ENCODE results near the gene SLC25A34. TPM values are rescaled to one million over a fixed set of nuclear protein-coding genes. Genes with fewer than 3 reads are reported as not detected.

SLC25A34 gene
- total and polyA plus RNA-seq, 2 of the 13 experiments (the other 11 are each of a cell fraction or from before 2014, with no cell fraction given), result 0.13 to 0.18 TPM

- BruUV-seq (replicated peaks), result no TSS peak
- Histone ChIP-seq H3K79me2 (ENCODE audit: insufficient read depth, low read length) (no peaks in the 10 kb centered on the region), H3K4me1 (ENCODE audit: insufficient read depth, low read length) (peaks cover 14% of the 10 kb centered on the region; the same call in 1 of the 2 replicates), H3K27ac (ENCODE audit: extremely low read length, insufficient read depth, low read length) (no peak overlapping the region), H4K20me1 (ENCODE audit: insufficient read depth, low read length) (no peaks in the 10 kb centered on the region), H3K4me2 (ENCODE audit: low read depth, low read length) (no peak overlapping the region), H3K4me3 (replicated peaks in 1 of 3; ENCODE audit: insufficient read depth in 1 of 3, low read depth in 2 of 3, low read length in 3 of 3) (no peak overlapping the region), H3K9ac (ENCODE audit: insufficient read depth, low read depth, low read length) (no peak overlapping the region), H3K27me3 (ENCODE audit: control insufficient read depth in 1 of 2, insufficient read depth in 2 of 2, low read length in 2 of 2) (no peaks in the 10 kb centered on the region), H3K9me3 (ENCODE audit: low read length) (no peaks in the 10 kb centered on the region), H3K36me3 (replicated peaks in 1 of 2; ENCODE audit: control insufficient read depth in 1 of 2, insufficient read depth in 2 of 2, low read length in 2 of 2) (peaks cover 3 to 6% of the 10 kb centered on the region in 2 experiments; a peak in 3 of 5 replicates), H2AFZ (ENCODE audit: low read length) (no peak overlapping the region)
- WGBS (ENCODE audit: low lambda C conversion rate), result 83% methylated on average over 2 of the region's 5 CpGs
- ChIA-PET CTCF (ENCODE audit: low intra/inter-chr PET ratio, low total read pairs) (no interaction called here), POLR2A (no interaction called here)
- FAIRE-seq, result no peak
- no peak for ATAC-seq
- no peak for TF ChIP-seq CEBPG (CRISPR knock-in tag; IDR thresholded peaks at IDR 0.05)
- intact Hi-C loops (cut with micrococcal nuclease; ENCODE audit: unreplicated experiment), result no loop called here
- in situ Hi-C loops (cut with HindIII; ENCODE audit: extremely low pct_ligation_motif_present, low pct_unique_long_range_greater_than_20kb), result no loop called here
- no peak for DNase-seq (ENCODE audit: low spot score)
These were observed 31.9 kb downstream of the SLC25A34 start for GRCh38 chr1:15767941-15768340.

GRCh38 chr1:15768388-15768787, 32.3 kb downstream of the SLC25A34 start:
- ChIA-PET CTCF (ENCODE audit: low intra/inter-chr PET ratio, low total read pairs) (no interaction called here), POLR2A (no interaction called here)
- DNase-seq (ENCODE audit: low spot score) (no peak), FAIRE-seq (no peak), ATAC-seq (no peak)
- Histone ChIP-seq H3K27me3 (ENCODE audit: control insufficient read depth in 1 of 2, insufficient read depth in 2 of 2, low read length in 2 of 2) (no peaks in the 10 kb centered on the region), H4K20me1 (ENCODE audit: insufficient read depth, low read length) (no peaks in the 10 kb centered on the region), H3K4me3 (replicated peaks in 1 of 3; ENCODE audit: insufficient read depth in 1 of 3, low read depth in 2 of 3, low read length in 3 of 3) (no peak overlapping the region), H3K79me2 (ENCODE audit: insufficient read depth, low read length) (no peaks in the 10 kb centered on the region), H3K36me3 (replicated peaks in 1 of 2; ENCODE audit: control insufficient read depth in 1 of 2, insufficient read depth in 2 of 2, low read length in 2 of 2) (peaks cover 3 to 6% of the 10 kb centered on the region in 2 experiments; a peak in 3 of 5 replicates), H3K9ac (ENCODE audit: insufficient read depth, low read depth, low read length) (no peak overlapping the region), H3K4me2 (ENCODE audit: low read depth, low read length) (no peak overlapping the region), H3K4me1 (ENCODE audit: insufficient read depth, low read length) (peaks cover 14% of the 10 kb centered on the region; the same call in 1 of the 2 replicates), H2AFZ (ENCODE audit: low read length) (no peak overlapping the region), H3K9me3 (ENCODE audit: low read length) (no peaks in the 10 kb centered on the region), H3K27ac (ENCODE audit: extremely low read length, insufficient read depth, low read length) (no peak overlapping the region)
- BruUV-seq (replicated peaks), result no TSS peak
- 96% methylated on average over 7 of the region's 7 CpGs for WGBS (ENCODE audit: low lambda C conversion rate)
- intact Hi-C loops (cut with micrococcal nuclease; ENCODE audit: unreplicated experiment) (no loop called here), in situ Hi-C loops (cut with HindIII; ENCODE audit: extremely low pct_ligation_motif_present, low pct_unique_long_range_greater_than_20kb) (no loop called here)
- TF ChIP-seq DR1 (CRISPR knock-in tag; IDR thresholded peaks at IDR 0.05) (no peak), ZNF414 (CRISPR knock-in tag; IDR thresholded peaks at IDR 0.05) (no peak), ISL2 (CRISPR knock-in tag; IDR thresholded peaks at IDR 0.05) (no peak), THAP9 (CRISPR knock-in tag; IDR thresholded peaks at IDR 0.05; ENCODE audit: borderline replicate concordance) (no peak), TRAFD1 (CRISPR knock-in tag; IDR thresholded peaks at IDR 0.05; ENCODE audit: borderline replicate concordance) (no peak), ZNF510 (CRISPR knock-in tag; IDR thresholded peaks at IDR 0.05; ENCODE audit: low read depth) (no peak), ZNF713 (CRISPR knock-in tag; IDR thresholded peaks at IDR 0.05) (no peak)
